Measurements from ENCODE around the gene ARHGAP15.

DNA sequence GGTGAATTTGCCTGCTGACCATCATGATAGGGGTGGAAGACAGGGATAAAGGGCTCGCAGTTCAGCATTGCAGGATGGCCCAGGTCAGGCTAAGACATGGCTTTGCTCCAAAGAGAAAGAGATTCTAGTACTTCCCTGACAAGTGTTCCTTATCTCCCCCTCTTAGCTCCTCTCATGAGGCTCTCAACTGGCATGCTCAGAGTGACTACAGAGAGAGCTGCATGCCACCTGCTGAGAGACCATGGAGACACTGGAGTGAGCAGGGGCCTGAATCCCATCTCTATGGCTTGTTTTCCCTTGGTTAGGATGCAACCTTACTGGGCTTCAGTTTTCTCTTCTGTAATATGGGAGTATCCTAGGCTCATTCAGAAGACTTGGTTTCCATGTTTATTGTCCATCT lies 94.3 kb downstream of the ARHGAP15 start:
- TF ChIP-seq YY1 (IDR thresholded peaks at IDR 0.05; ENCODE audit: insufficient read depth, insufficient read length) = no peak
- TF ChIP-seq ZNF274 (IDR thresholded peaks at IDR 0.05; ENCODE audit: low read depth, low read length) = no peak
- no peak for TF ChIP-seq SUZ12 (IDR thresholded peaks at IDR 0.05; ENCODE audit: extremely low read depth, insufficient read depth, insufficient read length)

Measured in NT2/D1 (cell line).